DMS 273 (cell line): ENCODE measurements around the gene FOXP2.
A peak's percentile ranks its signal among the peaks of the same experiment; 100 is the strongest.
"Not testable (repeated sequence)": the region's sequence is repeated elsewhere in the genome, so short reads cannot be mapped to it uniquely, and the experiment has no call there.

Experiments used
- DNase-seq: peaks from one replicate; lab custom pipeline; 2025; ENCODE audit not compliant: unreplicated experiment; lab: John Stamatoyannopoulos, UW

The FOXP2 gene

GRCh38 chr7:114419441-114420272 lies 5.0 kb downstream of the FOXP2 start:
- DNase-seq: peak; percentile 31

GRCh38 chr7:114422507-114423501 lies 8.2 kb downstream of the FOXP2 start:
- DNase-seq: peak; percentile 59

GRCh38 chr7:114426382-114426781 lies 11.8 kb downstream of the FOXP2 start:
- DNase-seq: no peak

GRCh38 chr7:114426824-114427223 lies 12.2 kb downstream of the FOXP2 start:
- DNase-seq: peak; percentile 70

- no peak for DNase-seq
Observed at GRCh38 chr7:114428211-114428610, 13.6 kb downstream of the FOXP2 start.

- DNase-seq: no peak
Observed at GRCh38 chr7:114431189-114431588, 16.6 kb downstream of the FOXP2 start.

GRCh38 chr7:114432061-114432460 lies 17.4 kb downstream of the FOXP2 start:
- no peak for DNase-seq

- DNase-seq: peak; percentile 19
Observed at GRCh38 chr7:114432703-114433102, 18.1 kb downstream of the FOXP2 start.

GRCh38 chr7:114439581-114439980 lies 25.0 kb downstream of the FOXP2 start:
- peak; percentile 32 for DNase-seq

GRCh38 chr7:114440927-114441326 lies 26.3 kb downstream of the FOXP2 start:
- DNase-seq: not testable (repeated sequence)

GRCh38 chr7:114444196-114444595 lies 29.6 kb downstream of the FOXP2 start:
- no peak for DNase-seq

GRCh38 chr7:114450431-114450830 lies 35.8 kb downstream of the FOXP2 start:
- no peak for DNase-seq

GRCh38 chr7:114459574-114459973 lies 45.0 kb downstream of the FOXP2 start:
- DNase-seq: no peak

GRCh38 chr7:114460021-114460420 lies 45.4 kb downstream of the FOXP2 start:
- no peak for DNase-seq

- DNase-seq: no peak
Observed at GRCh38 chr7:114466917-114467316, 52.3 kb downstream of the FOXP2 start.

GRCh38 chr7:114468844-114469243 lies 54.2 kb downstream of the FOXP2 start:
- no peak for DNase-seq

GRCh38 chr7:114472896-114473512 lies 58.4 kb downstream of the FOXP2 start:
- no peak for DNase-seq

GRCh38 chr7:114478384-114478783 lies 63.8 kb downstream of the FOXP2 start:
- no peak for DNase-seq

GRCh38 chr7:114481999-114482398 lies 67.4 kb downstream of the FOXP2 start:
- DNase-seq: peak; percentile 46

GRCh38 chr7:114484226-114484625 lies 69.6 kb downstream of the FOXP2 start:
- DNase-seq: no peak

- no peak for DNase-seq
Observed at GRCh38 chr7:114487174-114487573, 72.6 kb downstream of the FOXP2 start.
